Renal cortical epithelial cell (primary cell): ENCODE measurements around the gene KCNQ1. TPM values are rescaled to one million over a fixed set of nuclear protein-coding genes. Genes with fewer than 3 reads are reported as not detected.

Experiments
- DNase-seq: peaks from one replicate; pipeline ENCODE4 v3.0.0-alpha.2; 2011; ENCODE audit warnings: low read depth
- total RNA-seq: library from RNA; depleted of rRNA; stranded (reverse); fragments of >200 nt; gene quantifications from 2 replicates; pipeline ENCODE4 v1.2.3, GENCODE V29; 2014

The KCNQ1 gene
- total RNA-seq, 1 donor from 2014 or later = 1.1 TPM

DNA sequence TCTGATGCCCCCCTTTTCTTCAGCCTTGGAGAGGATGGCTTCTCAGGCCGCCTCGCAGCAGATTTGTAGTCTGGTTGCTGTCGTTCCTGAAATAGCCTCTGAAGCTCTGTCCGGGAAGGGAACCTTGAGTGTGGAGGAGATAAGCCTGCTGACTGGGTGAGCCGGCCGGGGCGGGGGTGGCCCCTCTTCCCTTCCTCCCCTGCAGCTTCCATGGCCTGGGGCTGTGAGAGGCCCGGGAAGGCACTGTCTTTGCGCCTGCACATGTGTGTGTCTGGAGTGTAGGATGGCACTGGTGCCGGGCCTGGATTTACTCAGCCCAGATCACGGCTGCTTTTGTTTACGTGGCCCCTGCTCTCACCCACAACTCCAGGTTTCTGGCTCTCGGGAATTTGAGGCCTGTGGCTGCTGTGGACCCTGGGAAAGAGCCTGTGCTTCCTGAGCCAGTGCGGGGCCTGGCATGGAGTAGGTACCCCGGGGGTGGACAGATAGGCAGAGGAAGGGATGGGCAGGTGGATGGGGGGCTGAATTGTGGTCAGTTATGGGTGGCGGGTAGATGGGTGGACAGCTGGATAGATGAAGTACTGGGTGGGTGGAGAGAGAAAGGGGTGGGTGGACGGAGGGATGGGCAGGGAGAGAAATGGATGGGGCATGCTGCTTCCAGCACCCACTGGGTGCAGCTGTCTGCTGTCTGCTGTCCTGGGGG is 16.6 kb downstream of the KCNQ1 start:
- no peak for DNase-seq

- DNase-seq = no peak
Measured at GRCh38 chr11:2461956-2462542, 17.2 kb downstream of the KCNQ1 start.

DNA sequence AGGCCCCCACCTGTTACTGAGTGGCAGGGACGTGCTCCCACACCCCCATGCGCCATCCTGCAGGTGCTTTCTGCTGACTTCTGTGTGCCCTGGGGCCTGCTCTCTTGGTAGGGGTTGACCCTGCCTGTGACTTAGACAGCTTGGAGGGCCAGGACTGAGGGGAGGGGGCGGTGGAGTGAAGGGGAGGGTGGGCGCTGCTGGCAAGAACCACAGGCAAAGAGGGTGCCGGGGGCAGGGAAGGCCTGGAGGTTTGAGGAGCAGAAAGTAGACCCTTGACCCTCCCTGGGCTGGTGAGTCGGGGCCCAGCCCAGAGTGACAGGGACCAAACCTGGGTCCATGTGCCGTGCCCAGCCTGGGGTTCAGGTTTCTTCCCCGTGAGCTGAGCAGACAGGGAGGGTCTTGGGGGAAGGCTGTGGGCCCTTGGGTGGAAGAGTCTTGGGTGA is 17.8 kb downstream of the KCNQ1 start:
- DNase-seq = no peak

- peak; percentile 54 for DNase-seq
Measured at GRCh38 chr11:2462986-2463765, 18.4 kb downstream of the KCNQ1 start.

GRCh38 chr11:2463766-2464277 is 19.0 kb downstream of the KCNQ1 start:
- DNase-seq = no peak

DNA sequence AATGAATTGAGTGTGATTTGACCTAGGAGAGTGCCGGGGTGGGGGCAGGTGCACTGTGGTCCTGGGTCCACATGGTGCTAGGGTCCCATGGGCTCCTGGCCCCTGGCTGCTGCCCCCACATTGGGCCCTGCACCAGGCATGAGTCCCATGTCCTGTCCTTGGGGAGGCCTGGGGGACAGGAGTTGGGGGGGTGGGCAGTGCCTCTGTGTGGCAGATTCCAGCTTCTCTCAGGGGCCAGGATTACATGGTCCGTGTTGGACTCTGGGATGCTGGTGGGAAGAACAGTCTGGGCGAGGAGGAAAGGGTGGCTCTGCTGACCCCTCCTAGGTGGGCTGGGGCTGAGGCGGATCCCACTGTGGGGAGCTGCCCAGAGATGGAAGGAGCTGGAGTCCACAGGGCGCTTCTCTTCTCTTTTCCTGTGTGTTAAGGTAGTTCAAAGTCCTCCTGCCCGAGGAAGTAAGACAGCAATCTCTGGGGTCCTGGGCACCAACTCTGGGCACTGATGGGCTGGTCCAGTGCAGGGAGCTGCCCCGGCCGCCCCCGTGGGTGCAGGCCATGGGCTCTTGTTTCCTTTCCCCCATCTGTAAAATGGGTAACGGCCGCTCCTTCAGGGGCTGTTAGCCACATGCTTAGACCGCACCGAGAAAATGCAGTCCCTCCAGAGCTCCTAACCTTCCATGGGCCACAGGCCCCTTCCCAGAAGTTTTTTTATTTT is 19.8 kb downstream of the KCNQ1 start:
- DNase-seq = no peak

GRCh38 chr11:2465202-2466068 is 20.6 kb downstream of the KCNQ1 start:
- no peak for DNase-seq

GRCh38 chr11:2466069-2466801 is 21.4 kb downstream of the KCNQ1 start:
- DNase-seq = no peak

DNA sequence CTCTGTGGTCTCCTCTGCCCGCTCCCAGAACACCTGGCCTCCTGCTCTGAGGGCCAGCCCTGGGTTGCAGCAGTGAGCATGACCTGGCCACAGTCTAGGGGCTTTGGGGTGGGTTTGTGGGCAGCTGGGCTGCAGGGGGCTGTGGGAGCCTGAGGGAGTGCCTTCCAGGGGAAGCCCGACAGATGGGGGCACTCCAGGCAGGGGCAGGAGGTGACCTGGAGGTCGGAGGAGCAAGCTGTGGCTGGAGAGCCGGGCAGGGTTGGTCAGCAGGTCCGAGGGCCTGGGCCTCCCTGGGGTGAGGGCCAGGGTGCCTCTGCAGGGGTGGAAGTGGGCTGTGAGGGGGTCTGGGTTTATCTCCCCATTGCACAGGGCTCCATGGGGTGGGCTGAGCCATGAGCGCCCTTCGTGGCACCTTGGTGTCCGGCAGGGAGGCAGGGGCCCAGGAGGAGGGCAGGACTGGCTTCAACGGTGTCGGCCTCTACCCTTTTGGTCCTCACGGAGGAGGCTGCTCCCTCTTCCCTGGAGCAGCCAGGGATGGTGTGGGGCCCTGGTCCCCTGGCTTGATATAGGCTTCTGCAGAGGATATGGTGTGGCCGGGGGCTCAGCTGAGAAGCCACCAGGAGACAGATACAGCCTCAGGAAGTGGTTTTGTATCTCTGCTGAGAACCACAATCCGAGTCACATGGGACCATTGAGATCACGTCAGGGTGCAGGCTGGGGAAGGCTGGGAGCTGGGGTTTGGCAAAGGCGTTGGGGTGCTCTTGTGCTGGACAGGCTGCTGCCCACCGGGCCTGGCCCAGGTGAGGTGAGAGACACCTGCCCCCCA is 22.3 kb downstream of the KCNQ1 start:
- no peak for DNase-seq

DNA sequence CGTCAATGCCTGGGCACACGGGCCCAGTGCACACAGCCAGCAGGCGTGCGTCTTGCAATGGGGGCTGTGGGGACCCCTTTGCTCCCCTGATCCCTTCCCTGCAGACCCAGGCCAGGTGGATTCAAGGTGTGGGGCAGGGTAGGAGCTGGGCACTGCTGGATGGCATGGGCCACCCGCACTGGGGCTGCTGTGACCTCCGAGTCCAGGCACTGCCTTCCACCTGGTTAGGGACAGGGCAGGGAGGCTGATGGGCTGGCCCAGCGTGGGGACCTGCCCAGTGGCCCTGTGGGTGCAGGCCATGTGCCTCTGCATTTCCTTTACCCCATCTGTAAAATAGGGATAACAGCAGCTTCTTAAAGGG is 22.9 kb downstream of the KCNQ1 start:
- DNase-seq = no peak

DNA sequence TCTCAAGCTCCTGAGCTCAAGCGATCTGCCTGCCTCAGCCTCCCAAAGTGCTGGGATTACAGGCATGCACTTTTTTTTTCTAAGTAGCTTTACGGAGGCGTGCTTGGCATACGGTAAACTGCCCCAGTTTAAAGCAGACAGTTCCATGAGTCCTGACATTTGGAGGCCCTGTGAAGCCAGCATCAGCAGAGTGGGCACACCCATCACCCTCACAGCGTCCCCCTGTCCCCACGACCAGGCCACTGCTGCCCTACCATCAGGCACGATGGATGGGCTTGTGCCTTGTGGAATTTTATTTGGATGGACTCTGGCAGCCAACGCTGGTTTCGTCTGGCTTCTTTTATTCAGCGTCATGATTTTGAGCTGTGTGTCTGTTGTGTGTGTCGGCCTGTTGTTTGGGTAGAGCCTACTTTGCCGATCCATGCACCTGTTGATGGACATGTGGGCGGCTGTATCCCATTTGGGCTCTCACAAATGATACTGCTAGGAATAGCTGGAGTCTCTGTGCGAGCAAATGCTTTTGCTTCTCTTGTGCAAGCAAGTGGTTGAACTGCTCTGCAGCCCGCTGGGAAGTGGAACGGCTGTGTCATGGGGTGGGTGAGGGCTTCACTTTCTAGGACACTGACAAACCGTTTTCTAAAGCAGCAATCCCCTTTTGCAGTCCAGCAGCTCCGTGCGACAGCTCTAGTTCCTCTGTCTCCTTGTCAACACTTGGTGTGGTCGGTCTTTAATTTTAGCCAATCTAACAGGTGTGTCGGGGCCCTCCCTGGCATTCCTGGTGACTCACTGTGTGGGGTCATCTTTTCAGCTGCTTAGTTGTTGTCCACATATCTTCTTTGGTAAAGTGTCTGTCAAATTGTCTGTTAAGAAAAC is 23.8 kb downstream of the KCNQ1 start:
- no peak for DNase-seq

DNA sequence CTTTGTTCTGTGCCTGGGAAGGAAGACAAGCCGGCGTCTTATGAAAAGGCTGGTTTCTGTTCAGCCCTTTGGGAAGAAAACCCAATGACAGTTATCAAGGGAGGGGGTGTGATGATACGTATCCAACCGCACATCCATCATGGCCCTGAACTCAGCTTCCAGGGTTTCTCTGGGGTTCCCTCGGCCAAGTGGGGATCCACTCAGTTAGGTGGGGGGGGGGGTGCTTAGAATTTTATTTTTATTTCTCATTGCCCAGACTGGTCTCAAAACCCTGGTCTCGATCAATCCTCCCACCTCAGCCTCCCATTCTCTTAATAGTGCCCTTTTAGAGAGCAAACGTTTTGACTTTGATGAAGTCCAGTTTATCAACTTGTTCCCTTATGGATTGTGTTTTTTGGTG is 25.7 kb downstream of the KCNQ1 start:
- DNase-seq = no peak

GRCh38 chr11:2471048-2471803 is 26.4 kb downstream of the KCNQ1 start:
- DNase-seq = no peak

DNA sequence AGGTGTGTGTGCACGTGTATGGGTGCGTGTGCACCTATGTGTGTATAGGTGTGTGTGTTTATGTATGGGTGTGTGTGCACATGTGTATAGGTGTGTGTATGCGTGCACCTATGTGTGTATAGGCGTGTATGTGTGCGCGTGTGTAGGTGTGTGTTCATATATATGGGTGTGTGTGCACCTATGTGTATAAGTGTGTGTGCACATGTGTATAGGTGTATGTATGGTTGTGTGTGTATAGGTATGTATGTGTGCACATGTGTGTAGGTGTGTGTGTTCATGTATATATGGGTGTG is 26.9 kb downstream of the KCNQ1 start:
- DNase-seq = no peak

DNA sequence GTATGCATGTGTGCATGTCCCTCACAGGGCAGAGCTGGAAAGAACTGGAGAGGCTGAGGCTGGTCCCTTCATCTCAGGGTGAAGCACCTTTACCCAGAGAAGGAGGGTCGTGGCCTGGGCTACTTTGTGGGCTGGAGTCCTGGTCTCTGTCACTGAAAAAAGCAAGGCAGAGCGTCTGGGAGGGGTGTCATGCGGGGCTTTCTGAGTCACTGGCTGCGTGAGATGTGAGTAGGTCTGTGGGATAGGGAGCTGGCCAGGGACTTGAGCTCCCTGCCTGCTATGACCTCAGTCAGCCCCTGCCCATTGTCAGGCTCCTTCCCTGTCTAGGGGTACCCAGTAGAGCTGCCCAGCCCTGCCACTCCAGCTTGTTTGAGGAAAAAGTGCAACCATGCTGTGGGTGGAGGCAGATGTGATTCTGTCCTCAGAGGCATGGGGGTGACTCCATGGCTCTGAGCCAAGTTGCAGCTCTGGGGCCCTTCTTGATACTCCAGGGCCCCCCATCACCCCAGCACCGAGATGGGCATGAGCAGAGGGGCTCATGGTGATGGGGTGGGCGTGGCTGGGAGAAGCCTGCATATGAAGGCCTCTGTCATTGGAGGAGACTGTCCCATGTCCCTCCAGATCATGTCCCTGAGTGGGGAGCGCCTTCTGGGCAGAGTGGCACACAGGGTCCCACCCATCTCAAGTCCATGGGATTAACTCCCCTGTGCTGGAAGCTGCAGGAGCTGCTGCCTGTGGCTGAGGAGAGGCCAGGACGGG is 27.8 kb downstream of the KCNQ1 start:
- DNase-seq = no peak

GRCh38 chr11:2473361-2474058 is 28.7 kb downstream of the KCNQ1 start:
- no peak for DNase-seq
